K562 (cell line): ENCODE data around the gene TRAF3. TPM values are rescaled to one million over a fixed set of nuclear protein-coding genes. Genes with fewer than 3 reads are reported as not detected.

Experiments used
- ATAC-seq: fragments of 200-7000 bp; cut with Tn5 transposase; 3 replicates; pipeline ENCODE4 v1.9.1; 2020; ENCODE audit warnings: moderate library complexity
- BruUV-seq: library from RNA; stranded (reverse); fragments of 400-500 nt; replicated peaks from 2 replicates; lab custom pipeline; 2021; lab: Mats Ljungman, UMichigan
- CTCF ChIA-PET: fragments of 300-600 bp; formaldehyde crosslinking; extraction: SDS; loops from one replicate; lab custom pipeline; 2021; ENCODE audit warnings: low intra/inter-chr PET ratio; lab: Yijun Ruan, JAX
- POLR2A ChIA-PET: fragments of 300-600, 350-650 bp; sonication (Branson Sonifier 250); formaldehyde crosslinking; extraction: SDS; loops from one replicate; lab custom pipeline; 2021; ENCODE audit warnings: antibody characterized with exemption, inconsistent platforms; lab: Yijun Ruan, JAX
- DNase-seq, 4 experiments: peaks; one replicate each; pipeline versions ENCODE4 v3.0.0 to v3.0.0-alpha.2; 2011 to 2018; ENCODE audit warnings: low spot score in 3 of 4, mixed read lengths in 3 of 4; ENCODE audit errors: extremely low read depth in 1 of 4
- FAIRE-seq: peaks from 2 replicates; lab custom pipeline; 2011; peaks lifted over from hg19 to GRCh38; lab: Jason Lieb, UNC
- H2AFZ ChIP-seq: 2 replicates; pipeline ENCODE4 v1.6.0; 2011; ENCODE audit warnings: low read depth, low read length, control low read depth, inconsistent platforms
- H3K27ac ChIP-seq: fragments of 200-600 bp; 3 replicates; pipeline ENCODE4 v1.8.0; 2011; ENCODE audit warnings: low read depth, mild to moderate bottlenecking, control low read depth, inconsistent platforms, low read length, moderate library complexity, mixed read lengths; ENCODE audit errors: extremely low read depth
- H3K27me3 ChIP-seq, 2 experiments: fragments of 300-600 bp in 1 of 2; 2 replicates in 1 of 2; 3 replicates in 1 of 2; pipeline versions ENCODE4 v1.6.0 to v1.8.0; 2011; ENCODE audit warnings: inconsistent platforms in 2 of 2, low read length in 2 of 2, mild to moderate bottlenecking in 1 of 2, mixed read lengths in 1 of 2, moderate library complexity in 1 of 2; ENCODE audit not compliant: control insufficient read depth in 2 of 2, insufficient read depth in 2 of 2
- H3K36me3 ChIP-seq: fragments of 300-600 bp; 3 replicates; pipeline ENCODE4 v1.8.0; 2011; ENCODE audit warnings: mild to moderate bottlenecking, low read length, inconsistent platforms; ENCODE audit not compliant: control insufficient read depth, insufficient read depth
- H3K4me1 ChIP-seq, 2 experiments: fragments of 200-600 bp in 1 of 2; replicated peaks in 1 of 2; 2 replicates in 1 of 2; 3 replicates in 1 of 2; pipeline versions ENCODE4 v1.5.1 to v1.8.0; 2011; ENCODE audit warnings: inconsistent platforms in 2 of 2, low read length in 2 of 2, mild to moderate bottlenecking in 1 of 2, mixed read lengths in 1 of 2, moderate library complexity in 1 of 2; ENCODE audit not compliant: control insufficient read depth in 2 of 2, insufficient read depth in 2 of 2
- H3K4me2 ChIP-seq: 2 replicates; pipeline ENCODE4 v1.6.1; 2011; ENCODE audit warnings: low read length, control low read depth, inconsistent platforms, mixed read lengths; ENCODE audit not compliant: insufficient read depth
- H3K4me3 ChIP-seq: fragments of 200-600 bp; sonication (generic), shearing (Covaris generic); 2 replicates; pipeline ENCODE4 v1.5.1; 2016; ENCODE audit warnings: control low read depth, inconsistent platforms
- H3K79me2 ChIP-seq: fragments of 200-600 bp; 3 replicates; pipeline ENCODE4 v1.8.0; 2011; ENCODE audit warnings: low read length, inconsistent platforms; ENCODE audit not compliant: control insufficient read depth, insufficient read depth
- H3K9ac ChIP-seq, 2 experiments: 2 replicates each; pipeline versions ENCODE4 v1.6.0 to v1.6.1; 2011; ENCODE audit warnings: low read depth in 2 of 2, low read length in 2 of 2, control low read depth in 1 of 2, inconsistent platforms in 1 of 2, mild to moderate bottlenecking in 1 of 2, mixed read lengths in 1 of 2; ENCODE audit not compliant: insufficient read depth in 1 of 2
- H3K9me1 ChIP-seq: one replicate; pipeline ENCODE4 v1.6.0; 2011; ENCODE audit warnings: inconsistent platforms, mild to moderate bottlenecking, low read length, moderate library complexity; ENCODE audit not compliant: control insufficient read depth, insufficient read depth
- H3K9me3 ChIP-seq: replicated peaks from 2 replicates; pipeline ENCODE4 v1.5.1; 2011; ENCODE audit warnings: low read depth, low read length, inconsistent platforms; ENCODE audit not compliant: control insufficient read depth, insufficient read depth
- H4K20me1 ChIP-seq: replicated peaks from 2 replicates; pipeline ENCODE4 v1.6.1; 2011; ENCODE audit warnings: low read length, inconsistent platforms, mixed read lengths; ENCODE audit not compliant: control insufficient read depth, insufficient read depth
- CXXC5 ChIP-seq: fragments of 250-450 bp; sonication (Bioruptor Pico); IDR thresholded peaks from 2 replicates; pipeline ENCODE4 v1.8.0; 2022; ENCODE audit warnings: inconsistent platforms, mild to moderate bottlenecking, moderate library complexity
- FOXA3 ChIP-seq, 2 experiments: fragments of 450-650 bp in 1 of 2; sonication (generic) in 1 of 2; formaldehyde crosslinking; IDR thresholded peaks in 1 of 2; conservative IDR thresholded peaks in 1 of 2; 2 replicates each; pipeline versions ENCODE4 v1.4.0 to v1.8.0; 2020 to 2022; ENCODE audit warnings: mild to moderate bottlenecking in 2 of 2, missing genetic modification reagents in 1 of 2
- KHSRP ChIP-seq: fragments of 450-650 bp; IDR thresholded peaks from 2 replicates; pipeline ENCODE4 v1.6.1; 2017
- MAFF ChIP-seq: IDR thresholded peaks from 2 replicates; pipeline ENCODE4 v1.6.1; 2012; ENCODE audit warnings: low read length, improper control_type of control experiment
- POU5F1 ChIP-seq: fragments of 150-350 bp; IDR thresholded peaks from 2 replicates; pipeline ENCODE4 v1.6.1; 2014; ENCODE audit warnings: borderline replicate concordance, low read length, low read depth, mild to moderate bottlenecking; ENCODE audit not compliant: partially characterized antibody
- SAFB2 ChIP-seq: fragments of 200-400 bp; formaldehyde crosslinking; IDR thresholded peaks from 2 replicates; pipeline ENCODE4 v1.6.1; 2018; ENCODE audit warnings: borderline replicate concordance, low read length, low read depth, moderate library complexity; ENCODE audit not compliant: severe bottlenecking
- ZFPM2 ChIP-seq: fragments of 250-450 bp; sonication (Bioruptor Pico); IDR thresholded peaks from 2 replicates; pipeline ENCODE4 v1.5.1; 2022; ENCODE audit warnings: mild to moderate bottlenecking
- WGBS: fragments of 100-300 bp; shearing (Covaris generic); methylation state at CpG from one replicate; pipeline ENCODE4 v1.1.6; 2016; ENCODE audit warnings: low coverage, mixed read lengths; ENCODE audit not compliant: insufficient coverage; ENCODE audit errors: missing lambda C conversion rate; 5-methylcytosine and 5-hydroxymethylcytosine counted together
- in situ Hi-C: fragments of 300-500 bp; cut with MboI; formaldehyde crosslinking; loops from 4 replicates; pipeline ENCODE4 v1.15.0; 2018; ENCODE audit warnings: inconsistent platforms, mixed read lengths
- intact Hi-C: fragments of 100-400 bp; cut with micrococcal nuclease; formaldehyde crosslinking; loops from 2 replicates; pipeline ENCODE4 v1.14.2; 2022
- polyA plus RNA-seq, 8 experiments: library from polyadenylated mRNA; depleted of rRNA in 4 of 8; stranded (reverse) in 5 of 8; unstranded in 3 of 8; fragments of >200 nt; fragmentation: Nextera tagmentation in 2 of 8; fragmentation: Illumina TruSeq in 1 of 8; extraction: Ambion mirVana in 2 of 8; extraction: Trizol in 1 of 8; gene quantifications; 2 replicates each; pipeline versions ENCODE4 v1.2.1 to v1.2.3, GENCODE V29; 2011 to 2014; ENCODE audit warnings: inconsistent platforms in 1 of 8, missing spikeins in 1 of 8
- total RNA-seq, 7 experiments: library from RNA; depleted of rRNA in 6 of 7; stranded (reverse); fragments of >200 nt in 6 of 7; fragmentation: Illumina TruSeq in 2 of 7; extraction: Trizol in 2 of 7; gene quantifications; 2 replicates each; pipeline versions ENCODE4 v1.2.1 to v1.2.3, GENCODE V29; 2011 to 2021; ENCODE audit warnings: low replicate concordance in 1 of 7

TRAF3 gene
- total and polyA plus RNA-seq, 9 of the 15 experiments (the other 6 are each of a cell fraction or from before 2014, with no cell fraction given): 0.52 to 21.3 (median 9.9) TPM

- no peaks in the 10 kb centered on the region for H3K9me1 ChIP-seq
- DNase-seq: no peak
- POLR2A ChIA-PET: interaction anchor here (0.7 kb wide), 1 partner anchor 15 kb away, joined by 3 read pairs; no protein-coding TSS in a partner anchor
- no peak for ATAC-seq
- no peaks in the 10 kb centered on the region for H4K20me1 ChIP-seq
- H3K27ac ChIP-seq: no peak overlapping the region
- H3K79me2 ChIP-seq: no peaks in the 10 kb centered on the region
- BruUV-seq: no TSS peak
- TF ChIP-seq ZFPM2 (CRISPR knock-in tag) (no peak), POU5F1 (no peak), CXXC5 (CRISPR knock-in tag) (no peak), FOXA3 (CRISPR knock-in tag; conservative IDR thresholded peaks at IDR 0.05 in 1 of 2, IDR thresholded peaks at IDR 0.05 in 1 of 2) (no peak), SAFB2 (no peak), MAFF (no peak), KHSRP (no peak)
- TF ChIP-seq, all 486 proteins: peak for 0
- H2AFZ ChIP-seq: no peak overlapping the region
- no peaks in the 10 kb centered on the region for H3K36me3 ChIP-seq
- CTCF ChIA-PET: no interaction called here
- H3K27me3 ChIP-seq: no peaks in the 10 kb centered on the region
- intact Hi-C loops (no loop called here), in situ Hi-C loops (no loop called here)
- no peak for FAIRE-seq
- H3K9ac ChIP-seq: no peak overlapping the region
- H3K4me3 ChIP-seq: no peak overlapping the region
- 44% methylated on average over 10 of the region's 11 CpGs for WGBS
- H3K4me1 ChIP-seq: peaks cover 0 to 21% of the 10 kb centered on the region in 2 experiments; a peak in 2 of 5 replicates
- no peaks in the 10 kb centered on the region for H3K9me3 ChIP-seq
- H3K4me2 ChIP-seq: no peak overlapping the region
Observed at GRCh38 chr14:102764220-102764671, 13.0 kb upstream of the TRAF3 start.
